Measurements from ENCODE around the gene EBF4.

EBF4 gene, protein sequence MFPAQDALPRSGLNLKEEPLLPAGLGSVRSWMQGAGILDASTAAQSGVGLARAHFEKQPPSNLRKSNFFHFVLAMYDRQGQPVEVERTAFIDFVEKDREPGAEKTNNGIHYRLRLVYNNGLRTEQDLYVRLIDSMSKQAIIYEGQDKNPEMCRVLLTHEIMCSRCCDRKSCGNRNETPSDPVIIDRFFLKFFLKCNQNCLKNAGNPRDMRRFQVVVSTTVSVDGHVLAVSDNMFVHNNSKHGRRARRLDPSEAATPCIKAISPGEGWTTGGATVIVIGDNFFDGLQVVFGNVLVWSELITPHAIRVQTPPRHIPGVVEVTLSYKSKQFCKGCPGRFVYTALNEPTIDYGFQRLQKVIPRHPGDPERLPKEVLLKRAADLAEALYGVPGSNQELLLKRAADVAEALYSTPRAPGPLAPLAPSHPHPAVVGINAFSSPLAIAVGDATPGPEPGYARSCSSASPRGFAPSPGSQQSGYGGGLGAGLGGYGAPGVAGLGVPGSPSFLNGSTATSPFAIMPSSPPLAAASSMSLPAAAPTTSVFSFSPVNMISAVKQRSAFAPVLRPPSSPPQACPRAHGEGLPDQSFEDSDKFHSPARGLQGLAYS

GRCh38 chr20:2692036-2692885 is at the start of gene EBF4:
Gene EBF4 (plus strand): TSS chr20:2692780. CDS start chr20:2693646, 866 bp downstream.
- H3K27me3 Mint-ChIP-seq, result peaks cover 37% of the 10 kb centered on the region
- ATAC-seq (ENCODE audit: low read depth) (peak; percentile 32), DNase-seq (ENCODE audit: low spot score in 2 of 2) (no peak)
- no peaks in the 10 kb centered on the region for H3K9me3 Mint-ChIP-seq
- H3K4me1 Mint-ChIP-seq, result peaks cover 20% of the 10 kb centered on the region
- peak within 1 kb of the TSS; percentile 84 for H3K27ac Mint-ChIP-seq
- H3K4me3 Mint-ChIP-seq, result peak within 1 kb of the TSS; percentile 93
- no peaks in the 10 kb centered on the region for H3K36me3 Mint-ChIP-seq

DNA sequence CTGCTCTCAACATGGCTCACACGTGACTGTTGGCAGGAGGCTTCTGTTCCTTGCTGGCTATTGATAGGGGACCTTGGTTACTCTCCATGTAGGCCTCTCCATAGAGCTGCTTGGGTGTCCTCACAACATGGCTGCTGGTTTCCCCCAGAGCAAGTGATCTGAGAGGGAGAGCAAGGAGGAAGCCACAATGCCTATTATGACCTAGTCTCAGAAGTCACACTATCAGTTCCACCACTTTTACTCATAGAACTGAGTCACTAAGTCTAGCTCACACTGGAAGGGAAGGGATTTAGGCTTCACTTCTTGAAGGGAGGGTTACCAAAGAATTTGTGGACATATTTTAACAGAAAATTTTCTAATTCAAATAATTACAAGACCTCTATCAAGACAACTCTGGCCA is 48.9 kb upstream of the EBF4 start:
- peaks cover 3% of the 10 kb centered on the region for H3K4me1 Mint-ChIP-seq
- no peak for DNase-seq (ENCODE audit: low spot score in 2 of 2)
- no peak overlapping the region for H3K4me3 Mint-ChIP-seq
- no peak overlapping the region for H3K27ac Mint-ChIP-seq
- H3K36me3 Mint-ChIP-seq, result peaks cover 10% of the 10 kb centered on the region
- H3K9me3 Mint-ChIP-seq, result no peaks in the 10 kb centered on the region
- H3K27me3 Mint-ChIP-seq, result no peaks in the 10 kb centered on the region
- no peak for ATAC-seq (ENCODE audit: low read depth)

DNA sequence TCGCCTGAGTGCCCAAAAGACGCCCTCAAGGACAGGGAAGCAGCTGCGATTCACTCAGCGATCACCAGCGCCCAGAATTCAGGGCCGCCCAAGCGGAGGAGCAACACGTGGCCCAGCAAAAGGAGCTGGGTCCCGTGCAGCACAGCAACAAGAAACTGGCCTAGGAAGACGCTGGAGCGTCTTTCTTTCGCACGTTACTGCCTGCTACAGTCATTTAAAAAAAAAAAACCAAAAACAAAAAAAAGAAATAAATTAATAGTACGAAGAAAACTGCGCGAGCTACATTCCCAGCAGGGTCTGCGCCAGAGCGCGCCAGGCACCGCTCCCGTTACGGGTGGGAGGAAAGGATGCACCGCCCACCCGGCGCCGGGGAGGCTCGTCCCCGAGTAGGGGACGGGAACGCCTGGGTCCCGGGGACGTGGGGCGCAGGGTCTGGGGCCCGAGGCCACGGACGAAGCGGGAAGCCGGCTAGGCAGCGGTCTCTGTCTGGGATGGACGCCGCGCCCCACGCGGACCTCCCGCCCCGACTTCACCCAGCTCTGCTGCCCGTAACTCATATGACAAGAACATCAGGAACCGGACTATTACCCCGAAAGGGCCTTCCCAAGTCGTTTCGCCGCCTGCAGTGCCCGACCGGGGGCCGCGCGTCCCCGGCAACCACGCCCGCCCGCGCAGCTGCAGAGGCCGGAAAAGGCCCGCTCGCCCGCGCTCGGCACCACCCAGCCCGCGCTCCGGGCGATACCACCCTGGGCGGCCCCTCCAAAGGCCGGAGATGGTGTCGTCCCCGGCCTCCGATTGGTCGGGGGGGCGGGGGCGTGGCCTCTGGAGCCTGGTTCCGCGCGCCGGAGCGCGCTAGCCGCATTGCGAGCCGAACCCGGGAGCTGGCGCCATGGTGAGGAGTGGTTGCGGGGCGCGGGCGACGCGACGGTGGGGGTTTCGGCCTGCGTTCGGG is 40.5 kb upstream of the EBF4 start, which contains the start of gene NOP56:
NOP56 (plus strand) TSS at position 861 of the 952 bp plus-strand sequence; CDS start at position 890, 29 bp downstream.
- peak; percentile 81 for ATAC-seq (ENCODE audit: low read depth)
- peak; percentile 97 to 98 for DNase-seq (ENCODE audit: low spot score in 2 of 2)
- H3K4me3 Mint-ChIP-seq, result peak within 1 kb of the TSS; percentile 91
- peaks cover 20% of the 10 kb centered on the region for H3K36me3 Mint-ChIP-seq
- peaks cover 14% of the 10 kb centered on the region for H3K4me1 Mint-ChIP-seq
- no peaks in the 10 kb centered on the region for H3K27me3 Mint-ChIP-seq
- no peaks in the 10 kb centered on the region for H3K9me3 Mint-ChIP-seq
- peak within 1 kb of the TSS; percentile 90 for H3K27ac Mint-ChIP-seq

- H3K9me3 Mint-ChIP-seq, result no peaks in the 10 kb centered on the region
- peak overlapping the region; percentile 90 for H3K27ac Mint-ChIP-seq
- peaks cover 26% of the 10 kb centered on the region for H3K36me3 Mint-ChIP-seq
- H3K4me1 Mint-ChIP-seq, result peaks cover 11% of the 10 kb centered on the region
- DNase-seq (ENCODE audit: low spot score in 2 of 2) (peak in 1 of 2 donors; percentile 56), ATAC-seq (ENCODE audit: low read depth) (peak; percentile 64)
- peak overlapping the region; percentile 91 for H3K4me3 Mint-ChIP-seq
- H3K27me3 Mint-ChIP-seq, result no peaks in the 10 kb centered on the region
These were observed 39.6 kb upstream of the EBF4 start for GRCh38 chr20:2652724-2653555.

GRCh38 chr20:2653556-2654383 is 38.8 kb upstream of the EBF4 start:
- H3K27ac Mint-ChIP-seq, result peak overlapping the region; percentile 90
- ATAC-seq (ENCODE audit: low read depth), result no peak
- peaks cover 33% of the 10 kb centered on the region for H3K36me3 Mint-ChIP-seq
- no peaks in the 10 kb centered on the region for H3K9me3 Mint-ChIP-seq
- H3K4me3 Mint-ChIP-seq, result peak overlapping the region; percentile 91
- H3K4me1 Mint-ChIP-seq, result peaks cover 14% of the 10 kb centered on the region
- no peaks in the 10 kb centered on the region for H3K27me3 Mint-ChIP-seq
- no peak for DNase-seq (ENCODE audit: low spot score in 2 of 2)

GRCh38 chr20:2654384-2654822 is 38.2 kb upstream of the EBF4 start:
- Mint-ChIP-seq H3K27me3 (no peaks in the 10 kb centered on the region), H3K27ac (peak overlapping the region; percentile 90), H3K4me3 (peak overlapping the region; percentile 91), H3K36me3 (peaks cover 37% of the 10 kb centered on the region), H3K4me1 (peaks cover 18% of the 10 kb centered on the region), H3K9me3 (no peaks in the 10 kb centered on the region)
- ATAC-seq (ENCODE audit: low read depth) (no peak), DNase-seq (ENCODE audit: low spot score in 2 of 2) (no peak)

- Mint-ChIP-seq H3K27ac (peak overlapping the region; percentile 90), H3K4me1 (peaks cover 18% of the 10 kb centered on the region), H3K36me3 (peaks cover 41% of the 10 kb centered on the region), H3K27me3 (no peaks in the 10 kb centered on the region), H3K4me3 (peak overlapping the region; percentile 91), H3K9me3 (no peaks in the 10 kb centered on the region)
- DNase-seq (ENCODE audit: low spot score in 2 of 2) (no peak), ATAC-seq (ENCODE audit: low read depth) (no peak)
These were observed 37.7 kb upstream of the EBF4 start for GRCh38 chr20:2654831-2655230.

DNA sequence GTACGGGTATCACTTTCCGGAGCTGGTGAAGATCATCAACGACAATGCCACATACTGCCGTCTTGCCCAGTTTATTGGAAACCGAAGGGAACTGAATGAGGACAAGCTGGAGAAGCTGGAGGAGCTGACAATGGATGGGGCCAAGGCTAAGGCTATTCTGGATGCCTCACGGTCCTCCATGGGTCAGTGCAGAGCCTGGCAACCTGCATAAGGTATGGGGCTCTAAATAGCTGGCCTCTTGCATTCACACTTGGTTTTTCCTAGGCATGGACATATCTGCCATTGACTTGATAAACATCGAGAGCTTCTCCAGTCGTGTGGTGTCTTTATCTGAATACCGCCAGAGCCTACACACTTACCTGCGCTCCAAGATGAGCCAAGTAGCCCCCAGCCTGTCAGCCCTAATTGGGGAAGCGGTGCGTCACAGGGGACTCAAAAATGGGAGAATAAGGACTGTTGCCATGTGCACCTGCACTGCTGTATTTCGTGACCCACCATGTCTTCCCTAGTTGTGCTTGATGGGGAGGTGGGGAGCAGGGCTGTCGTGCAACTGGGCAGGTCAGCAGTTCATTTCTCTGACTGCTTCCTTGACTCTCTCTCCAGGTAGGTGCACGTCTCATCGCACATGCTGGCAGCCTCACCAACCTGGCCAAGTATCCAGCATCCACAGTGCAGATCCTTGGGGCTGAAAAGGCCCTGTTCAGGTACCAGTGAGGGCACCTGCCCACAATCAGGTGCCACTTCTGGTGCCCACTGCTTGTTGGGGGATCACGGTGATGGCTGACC is 37.1 kb upstream of the EBF4 start:
- Mint-ChIP-seq H3K4me3 (no peak overlapping the region), H3K27me3 (no peaks in the 10 kb centered on the region), H3K36me3 (peaks cover 46% of the 10 kb centered on the region), H3K27ac (no peak overlapping the region), H3K4me1 (peaks cover 18% of the 10 kb centered on the region), H3K9me3 (no peaks in the 10 kb centered on the region)
- ATAC-seq (ENCODE audit: low read depth) (no peak), DNase-seq (ENCODE audit: low spot score in 2 of 2) (no peak)

DNA sequence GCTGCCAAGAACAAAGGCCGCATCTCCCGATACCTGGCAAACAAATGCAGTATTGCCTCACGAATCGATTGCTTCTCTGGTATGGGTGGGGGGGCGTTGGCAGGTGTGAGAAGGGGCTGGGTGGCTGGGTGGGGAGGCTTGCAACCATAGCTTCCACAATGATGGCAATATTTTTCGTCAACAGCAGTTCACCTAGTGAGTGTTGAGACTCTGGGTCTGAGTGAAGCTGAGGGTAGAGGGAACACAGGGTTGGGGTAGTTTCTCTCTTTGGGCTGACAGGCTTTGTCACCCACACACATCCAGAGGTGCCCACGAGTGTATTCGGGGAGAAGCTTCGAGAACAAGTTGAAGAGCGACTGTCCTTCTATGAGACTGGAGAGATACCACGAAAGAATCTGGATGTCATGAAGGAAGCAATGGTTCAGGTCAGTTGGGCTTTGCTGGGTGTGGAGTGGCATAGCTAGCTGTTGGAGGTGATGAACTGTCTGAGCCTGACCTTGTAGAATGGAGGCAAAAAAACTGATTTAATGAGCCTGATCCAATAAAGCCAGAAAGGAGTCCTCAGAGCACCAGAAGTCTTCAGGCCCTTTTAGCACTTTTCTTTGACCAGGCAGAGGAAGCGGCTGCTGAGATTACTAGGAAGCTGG is 36.0 kb upstream of the EBF4 start:
- peak overlapping the region; percentile 12 for H3K27ac Mint-ChIP-seq
- peaks cover 18% of the 10 kb centered on the region for H3K4me1 Mint-ChIP-seq
- no peak overlapping the region for H3K4me3 Mint-ChIP-seq
- H3K36me3 Mint-ChIP-seq, result peaks cover 51% of the 10 kb centered on the region
- no peaks in the 10 kb centered on the region for H3K27me3 Mint-ChIP-seq
- DNase-seq (ENCODE audit: low spot score in 2 of 2) (no peak), ATAC-seq (ENCODE audit: low read depth) (no peak)
- H3K9me3 Mint-ChIP-seq, result no peaks in the 10 kb centered on the region

DNA sequence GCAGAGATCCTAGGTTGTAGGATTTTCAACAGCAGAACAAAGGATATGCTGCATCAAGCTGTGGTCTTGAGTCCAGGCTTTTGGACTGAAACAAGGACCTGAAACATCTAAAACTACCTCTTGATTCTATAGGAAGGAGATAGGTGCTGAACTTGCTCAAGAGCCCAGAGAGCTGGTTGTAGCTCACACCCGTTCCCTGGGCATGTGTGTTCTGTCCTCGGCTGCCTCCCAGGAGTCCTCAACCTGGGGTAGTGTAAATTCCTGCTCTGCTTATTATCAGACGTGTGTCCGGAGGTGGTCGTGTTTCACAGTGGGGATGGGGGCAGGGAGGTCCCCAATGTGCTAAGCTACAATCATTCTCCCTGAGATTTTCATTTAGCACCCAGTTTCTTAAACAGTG is 35.3 kb upstream of the EBF4 start:
- Mint-ChIP-seq H3K27me3 (no peaks in the 10 kb centered on the region), H3K27ac (no peak overlapping the region), H3K4me1 (peaks cover 20% of the 10 kb centered on the region), H3K9me3 (no peaks in the 10 kb centered on the region), H3K36me3 (peaks cover 57% of the 10 kb centered on the region), H3K4me3 (no peak overlapping the region)
- DNase-seq (ENCODE audit: low spot score in 2 of 2) (no peak), ATAC-seq (ENCODE audit: low read depth) (no peak)

DNA sequence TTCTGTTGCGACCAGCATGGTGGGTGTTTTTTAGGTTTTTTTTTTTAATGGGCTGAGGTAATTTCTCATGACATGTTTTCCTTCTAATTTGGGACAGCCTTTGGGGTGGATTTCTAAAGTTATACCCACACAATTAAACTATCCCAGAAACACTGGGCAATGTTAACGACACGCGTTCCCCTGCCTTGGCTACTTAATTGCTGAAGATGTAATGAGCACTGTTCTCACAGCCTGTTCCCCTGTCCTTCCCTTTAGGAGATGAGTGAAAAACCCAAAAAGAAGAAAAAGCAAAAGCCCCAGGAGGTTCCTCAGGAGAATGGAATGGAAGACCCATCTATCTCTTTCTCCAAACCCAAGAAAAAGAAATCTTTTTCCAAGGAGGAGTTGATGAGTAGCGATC is 34.9 kb upstream of the EBF4 start:
- no peak overlapping the region for H3K4me3 Mint-ChIP-seq
- H3K36me3 Mint-ChIP-seq, result peaks cover 58% of the 10 kb centered on the region
- DNase-seq (ENCODE audit: low spot score in 2 of 2) (no peak), ATAC-seq (ENCODE audit: low read depth) (no peak)
- peak overlapping the region; percentile 9 for H3K27ac Mint-ChIP-seq
- H3K4me1 Mint-ChIP-seq, result peaks cover 22% of the 10 kb centered on the region
- no peaks in the 10 kb centered on the region for H3K27me3 Mint-ChIP-seq
- H3K9me3 Mint-ChIP-seq, result no peaks in the 10 kb centered on the region
